Fibroblast of lung (primary cell): ENCODE results near the gene TSEN15.

Experiments used
- EZH2 ChIP-seq: IDR thresholded peaks from 2 replicates; pipeline ENCODE4 v1.5.1; 2012; ENCODE audit warnings: low read length, control low read depth, mild to moderate bottlenecking; ENCODE audit errors: missing control alignments
- TF ChIP-seq, protein P1 (sequence below), 2 donors: IDR thresholded peaks in 1 of 2; conservative IDR thresholded peaks in 1 of 2; 1 replicate in 1 of 2; 2 replicates in 1 of 2; pipeline ENCODE4 v1.5.1; 2011 to 2012; ENCODE audit warnings: low read length in 2 of 2, control low read depth in 1 of 2, inconsistent platforms in 1 of 2, low read depth in 1 of 2, mild to moderate bottlenecking in 1 of 2

DNA sequence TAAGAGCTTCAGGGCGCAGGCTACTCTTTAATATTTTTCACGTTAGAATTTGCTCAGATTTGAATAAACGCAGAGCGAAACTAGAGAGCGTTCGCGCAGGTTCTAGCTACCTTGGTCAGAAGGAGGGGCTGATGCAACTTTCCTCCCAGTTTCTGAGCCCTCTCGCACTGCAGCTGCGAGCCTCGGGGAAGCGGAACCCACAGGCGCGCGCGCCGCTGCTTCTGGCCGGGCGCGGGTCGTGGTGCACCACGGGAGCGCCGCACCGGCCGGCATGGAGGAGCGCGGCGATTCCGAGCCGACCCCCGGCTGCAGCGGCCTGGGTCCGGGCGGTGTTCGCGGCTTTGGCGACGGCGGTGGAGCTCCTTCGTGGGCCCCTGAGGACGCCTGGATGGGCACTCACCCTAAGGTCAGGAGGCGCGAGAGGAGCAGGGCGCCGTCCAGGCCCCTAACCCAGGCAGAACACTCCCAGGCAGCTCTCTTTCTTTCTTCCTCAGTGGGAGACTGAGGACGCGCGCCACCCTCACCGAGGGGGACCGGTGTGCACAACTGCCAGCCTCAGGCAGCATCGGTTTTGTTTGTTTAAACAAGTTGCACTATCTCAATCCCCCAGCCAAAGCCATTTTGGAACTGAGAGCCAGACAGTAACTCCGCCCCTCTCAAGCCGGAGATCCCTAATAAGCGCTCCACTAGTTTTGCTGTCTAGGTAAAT lies at the start of gene TSEN15:
- TF ChIP-seq, protein P1, sequence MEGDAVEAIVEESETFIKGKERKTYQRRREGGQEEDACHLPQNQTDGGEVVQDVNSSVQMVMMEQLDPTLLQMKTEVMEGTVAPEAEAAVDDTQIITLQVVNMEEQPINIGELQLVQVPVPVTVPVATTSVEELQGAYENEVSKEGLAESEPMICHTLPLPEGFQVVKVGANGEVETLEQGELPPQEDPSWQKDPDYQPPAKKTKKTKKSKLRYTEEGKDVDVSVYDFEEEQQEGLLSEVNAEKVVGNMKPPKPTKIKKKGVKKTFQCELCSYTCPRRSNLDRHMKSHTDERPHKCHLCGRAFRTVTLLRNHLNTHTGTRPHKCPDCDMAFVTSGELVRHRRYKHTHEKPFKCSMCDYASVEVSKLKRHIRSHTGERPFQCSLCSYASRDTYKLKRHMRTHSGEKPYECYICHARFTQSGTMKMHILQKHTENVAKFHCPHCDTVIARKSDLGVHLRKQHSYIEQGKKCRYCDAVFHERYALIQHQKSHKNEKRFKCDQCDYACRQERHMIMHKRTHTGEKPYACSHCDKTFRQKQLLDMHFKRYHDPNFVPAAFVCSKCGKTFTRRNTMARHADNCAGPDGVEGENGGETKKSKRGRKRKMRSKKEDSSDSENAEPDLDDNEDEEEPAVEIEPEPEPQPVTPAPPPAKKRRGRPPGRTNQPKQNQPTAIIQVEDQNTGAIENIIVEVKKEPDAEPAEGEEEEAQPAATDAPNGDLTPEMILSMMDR (conservative IDR thresholded peaks at IDR 0.05 in 1 of 2, IDR thresholded peaks at IDR 0.05 in 1 of 2; ENCODE audit: low read depth in 1 of 2, low read length in 2 of 2) = no peak
- no peak for TF ChIP-seq EZH2
